ENCODE results near the gene KCTD16.

KCTD16 gene

DNA sequence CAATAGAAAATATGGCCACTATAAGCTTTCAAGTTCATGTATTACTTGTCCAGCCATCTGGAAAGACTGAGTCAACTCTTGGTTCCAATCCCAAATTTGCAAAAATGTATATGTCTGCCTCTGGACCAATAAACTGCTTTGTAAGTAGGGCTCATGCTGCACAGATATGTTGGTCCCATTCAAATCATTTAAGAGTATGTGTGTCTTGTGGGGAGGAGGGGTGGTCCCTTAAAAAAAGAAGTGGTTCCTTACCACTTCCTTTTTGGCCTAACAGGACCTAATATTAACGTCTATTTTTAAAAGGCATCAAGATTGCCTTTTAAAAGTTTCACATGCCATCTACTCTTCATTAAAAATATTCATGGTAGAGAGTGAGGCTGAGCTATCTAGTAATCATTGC lies 214.9 kb downstream of the KCTD16 start:
- no peak for DNase-seq (ENCODE audit: low read depth in 2 of 2)
- TF ChIP-seq CTCF (IDR thresholded peaks at IDR 0.05; ENCODE audit: low read depth, low read length): no peak
- no peak overlapping the region for H3K4me3 ChIP-seq (replicated peaks in 1 of 2; ENCODE audit: low read depth in 2 of 2, low read length in 2 of 2)

DNA sequence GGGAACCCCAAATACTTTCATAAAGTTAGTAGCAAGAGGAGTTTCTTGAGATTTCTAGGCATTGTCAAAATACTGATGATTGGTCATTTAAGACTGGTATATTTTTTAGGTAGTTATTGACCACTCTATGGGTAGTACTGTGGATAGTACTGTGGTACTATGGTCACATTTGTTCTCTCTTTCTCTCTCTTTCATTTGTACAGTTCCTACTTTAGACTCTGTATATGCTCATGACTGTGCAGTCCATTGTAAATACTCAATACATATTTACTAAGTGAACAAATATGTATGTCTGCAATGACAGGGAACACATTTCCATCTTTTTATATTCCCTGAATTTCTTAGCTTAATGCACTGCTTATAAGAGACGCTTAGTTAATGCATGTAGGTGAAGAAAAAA lies 215.6 kb downstream of the KCTD16 start:
- H3K4me3 ChIP-seq (replicated peaks in 1 of 2; ENCODE audit: low read depth in 2 of 2, low read length in 2 of 2): no peak overlapping the region
- TF ChIP-seq CTCF (IDR thresholded peaks at IDR 0.05; ENCODE audit: low read depth, low read length): no peak
- DNase-seq (ENCODE audit: low read depth in 2 of 2): no peak

DNA sequence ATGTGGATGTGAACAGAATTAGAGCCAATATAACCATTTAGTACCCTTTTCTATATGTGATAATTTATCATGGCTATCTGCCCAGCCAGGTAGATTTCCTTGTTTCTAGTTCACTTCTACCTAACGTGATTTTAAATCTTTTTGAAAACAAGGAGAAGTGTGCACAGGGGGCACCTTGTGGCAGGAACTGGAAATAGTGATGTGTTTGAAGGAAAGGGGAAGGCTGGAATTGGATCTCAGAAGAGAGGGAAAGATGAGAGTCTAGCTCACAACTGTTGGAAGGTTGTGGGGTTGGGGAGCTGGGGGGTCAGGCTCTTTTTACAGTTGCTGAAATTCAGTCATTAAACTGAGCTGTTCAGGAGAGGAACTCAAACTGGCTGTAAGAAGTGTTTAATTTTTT lies 219.5 kb downstream of the KCTD16 start:
- peak in 1 of 2 donors; percentile 18 for DNase-seq (ENCODE audit: low read depth in 2 of 2)
- H3K4me3 ChIP-seq (replicated peaks in 1 of 2; ENCODE audit: low read depth in 2 of 2, low read length in 2 of 2): no peak overlapping the region
- peak; percentile 35 for TF ChIP-seq CTCF (IDR thresholded peaks at IDR 0.05; ENCODE audit: low read depth, low read length)

DNA sequence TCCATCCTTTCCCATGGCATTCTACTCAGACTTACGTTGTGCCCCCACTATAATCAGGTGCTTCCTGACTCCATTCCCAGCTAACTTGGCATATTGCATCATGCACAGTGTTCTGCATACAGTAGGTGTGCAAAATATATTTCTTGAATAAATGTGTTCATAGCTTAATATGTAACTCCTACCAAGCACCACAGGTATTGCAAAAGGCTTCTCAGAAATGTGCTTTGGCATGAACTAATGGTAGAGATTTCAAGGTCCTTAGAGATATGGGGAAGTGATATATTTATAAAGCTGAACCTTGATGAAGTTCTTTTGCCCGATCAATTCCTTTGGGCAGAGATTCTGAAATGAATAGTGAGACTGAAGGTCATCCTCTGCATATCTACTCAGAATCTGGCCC lies 220.4 kb downstream of the KCTD16 start:
- H3K4me3 ChIP-seq (replicated peaks in 1 of 2; ENCODE audit: low read depth in 2 of 2, low read length in 2 of 2): no peak overlapping the region
- DNase-seq (ENCODE audit: low read depth in 2 of 2): no peak
- TF ChIP-seq CTCF (IDR thresholded peaks at IDR 0.05; ENCODE audit: low read depth, low read length): no peak

DNA sequence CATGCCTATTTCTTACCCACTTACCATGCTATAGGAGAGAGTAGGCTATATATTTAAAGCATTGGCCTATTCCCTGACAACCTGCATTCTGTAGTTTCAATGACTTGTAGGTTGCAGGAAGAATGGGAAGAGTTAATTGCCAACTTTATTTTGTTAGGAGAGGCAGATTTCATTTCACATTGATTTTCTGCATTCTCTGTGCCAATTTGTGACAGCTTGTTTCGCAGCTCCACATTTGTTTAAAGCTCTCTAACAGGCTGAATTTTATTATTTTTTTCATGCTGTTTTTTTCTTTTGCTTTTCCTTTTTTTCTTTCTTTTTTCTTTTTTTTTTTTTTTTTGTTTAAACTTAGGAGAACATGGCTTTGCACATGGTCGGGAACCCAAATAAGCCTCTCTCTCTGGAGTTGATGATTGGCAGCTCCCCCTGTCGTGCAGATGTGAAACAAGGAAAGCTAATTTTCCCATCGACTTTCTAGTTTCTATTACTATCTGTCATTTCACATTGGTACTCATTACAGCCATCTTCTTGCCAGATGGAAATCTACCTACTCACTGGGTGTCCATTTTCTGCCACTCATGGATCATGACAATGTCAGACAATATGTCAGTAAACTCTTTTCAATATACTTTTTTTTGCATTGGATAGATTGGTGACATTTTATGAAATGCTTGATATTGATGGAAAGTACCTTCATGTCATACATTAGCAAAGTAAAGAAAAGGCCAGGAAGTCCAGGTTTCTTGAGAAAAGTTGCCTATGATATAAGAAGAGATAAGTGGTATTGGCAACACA lies 223.2 kb downstream of the KCTD16 start:
- H3K4me3 ChIP-seq (replicated peaks in 1 of 2; ENCODE audit: low read depth in 2 of 2, low read length in 2 of 2): no peak overlapping the region
- TF ChIP-seq CTCF (IDR thresholded peaks at IDR 0.05; ENCODE audit: low read depth, low read length): no peak
- DNase-seq (ENCODE audit: low read depth in 2 of 2): no peak

DNA sequence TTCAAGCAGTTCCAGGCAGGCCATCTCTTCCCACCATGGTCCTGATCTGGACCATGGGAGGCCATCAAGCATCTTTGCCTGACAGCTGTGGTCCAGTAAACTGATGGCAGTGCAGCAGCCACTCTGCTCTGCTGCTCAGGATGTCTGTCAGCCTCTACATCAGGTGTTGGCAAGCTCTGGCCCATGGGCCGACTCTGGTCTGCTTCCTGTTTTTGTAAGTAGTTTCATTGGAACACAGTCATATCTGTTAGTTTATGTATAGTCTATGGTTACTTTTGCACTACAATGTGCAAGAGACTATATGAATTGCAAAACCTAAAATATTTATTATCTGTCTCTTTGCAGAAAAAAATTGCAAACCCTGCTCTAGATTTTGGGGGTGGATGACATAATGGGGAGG lies 225.0 kb downstream of the KCTD16 start:
- H3K4me3 ChIP-seq (replicated peaks in 1 of 2; ENCODE audit: low read depth in 2 of 2, low read length in 2 of 2): no peak overlapping the region
- no peak for DNase-seq (ENCODE audit: low read depth in 2 of 2)
- no peak for TF ChIP-seq CTCF (IDR thresholded peaks at IDR 0.05; ENCODE audit: low read depth, low read length)

- no peak overlapping the region for H3K4me3 ChIP-seq (replicated peaks in 1 of 2; ENCODE audit: low read depth in 2 of 2, low read length in 2 of 2)
- no peak for DNase-seq (ENCODE audit: low read depth in 2 of 2)
- no peak for TF ChIP-seq CTCF (IDR thresholded peaks at IDR 0.05; ENCODE audit: low read depth, low read length)
These were observed 232.4 kb downstream of the KCTD16 start for GRCh38 chr5:144403058-144403457.
